ENCODE data around the gene CCDC85B. TPM values are rescaled to one million over a fixed set of nuclear protein-coding genes. Genes with fewer than 3 reads are reported as not detected.

CCDC85B gene
- total and polyA plus RNA-seq, 2 of the 13 experiments (the other 11 are each of a cell fraction or from before 2014, with no cell fraction given), result 8.2 to 19.5 TPM

DNA sequence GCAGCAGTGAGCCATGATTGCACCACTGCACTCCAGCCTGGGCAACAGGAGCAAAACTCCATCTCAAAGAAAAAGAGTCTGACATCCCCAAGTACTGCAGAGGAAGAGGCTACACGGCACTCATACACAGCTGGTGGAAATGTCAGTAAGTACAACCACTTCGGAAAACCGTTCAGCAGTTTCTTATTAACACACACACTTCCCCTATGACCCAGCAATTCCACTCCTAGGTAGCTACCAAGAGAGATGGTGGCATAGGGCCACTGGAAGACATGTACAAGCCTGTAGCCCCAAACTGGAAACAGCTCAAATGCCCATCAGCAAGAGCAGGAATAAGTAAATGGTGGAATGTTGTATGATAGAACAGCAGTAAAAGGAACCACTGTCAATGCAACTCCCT, 32.1 kb downstream of the CCDC85B start (continued):
- no peak for TF ChIP-seq ZBTB37 (CRISPR knock-in tag; IDR thresholded peaks at IDR 0.05)
- TF ChIP-seq ZNF792 (CRISPR knock-in tag; IDR thresholded peaks at IDR 0.05), result no peak
- TF ChIP-seq HDAC1 (CRISPR knock-in tag; IDR thresholded peaks at IDR 0.05), result no peak
- no peak for TF ChIP-seq ZNF451 (CRISPR knock-in tag; IDR thresholded peaks at IDR 0.05)
- no peak for TF ChIP-seq SNAPC2 (CRISPR knock-in tag; IDR thresholded peaks at IDR 0.05)
- no peak for TF ChIP-seq TP53 (CRISPR knock-in tag; conservative IDR thresholded peaks at IDR 0.05)
- no peak for TF ChIP-seq ZNF878 (CRISPR knock-in tag; IDR thresholded peaks at IDR 0.05)
- no peak for TF ChIP-seq NCOA2 (CRISPR knock-in tag; IDR thresholded peaks at IDR 0.05)
- no peak for TF ChIP-seq ZNF138 (CRISPR knock-in tag; IDR thresholded peaks at IDR 0.05; ENCODE audit: low read depth)
- TF ChIP-seq, protein P1, sequence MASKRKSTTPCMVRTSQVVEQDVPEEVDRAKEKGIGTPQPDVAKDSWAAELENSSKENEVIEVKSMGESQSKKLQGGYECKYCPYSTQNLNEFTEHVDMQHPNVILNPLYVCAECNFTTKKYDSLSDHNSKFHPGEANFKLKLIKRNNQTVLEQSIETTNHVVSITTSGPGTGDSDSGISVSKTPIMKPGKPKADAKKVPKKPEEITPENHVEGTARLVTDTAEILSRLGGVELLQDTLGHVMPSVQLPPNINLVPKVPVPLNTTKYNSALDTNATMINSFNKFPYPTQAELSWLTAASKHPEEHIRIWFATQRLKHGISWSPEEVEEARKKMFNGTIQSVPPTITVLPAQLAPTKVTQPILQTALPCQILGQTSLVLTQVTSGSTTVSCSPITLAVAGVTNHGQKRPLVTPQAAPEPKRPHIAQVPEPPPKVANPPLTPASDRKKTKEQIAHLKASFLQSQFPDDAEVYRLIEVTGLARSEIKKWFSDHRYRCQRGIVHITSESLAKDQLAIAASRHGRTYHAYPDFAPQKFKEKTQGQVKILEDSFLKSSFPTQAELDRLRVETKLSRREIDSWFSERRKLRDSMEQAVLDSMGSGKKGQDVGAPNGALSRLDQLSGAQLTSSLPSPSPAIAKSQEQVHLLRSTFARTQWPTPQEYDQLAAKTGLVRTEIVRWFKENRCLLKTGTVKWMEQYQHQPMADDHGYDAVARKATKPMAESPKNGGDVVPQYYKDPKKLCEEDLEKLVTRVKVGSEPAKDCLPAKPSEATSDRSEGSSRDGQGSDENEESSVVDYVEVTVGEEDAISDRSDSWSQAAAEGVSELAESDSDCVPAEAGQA (IDR thresholded peaks at IDR 0.05; ENCODE audit: low read depth), result no peak
- TF ChIP-seq, protein P1 (CRISPR knock-in tag; IDR thresholded peaks at IDR 0.05; ENCODE audit: borderline replicate concordance), result no peak

Data from HepG2 (cell line).